ENCODE results near the gene MAD1L1. TPM values are rescaled to one million over a fixed set of nuclear protein-coding genes. Genes with fewer than 3 reads are reported as not detected.

Gene MAD1L1
- total RNA-seq, 2 experiments from 2014 or later = 157 to 160 TPM

GRCh38 chr7:2114926-2115759 lies 117.6 kb downstream of the MAD1L1 start:
- no peak overlapping the region for H3K4me3 Mint-ChIP-seq
- Histone ChIP-seq H3K9me3 (ENCODE audit: control insufficient read depth in 1 of 2, insufficient read depth in 1 of 2, low read length in 2 of 2) (no peaks in the 10 kb centered on the region), H3K4me1 (ENCODE audit: insufficient read depth, low read length) (peaks cover 28% of the 10 kb centered on the region), H3K27me3 (ENCODE audit: control insufficient read depth in 1 of 2, insufficient read depth in 2 of 2, low read length in 2 of 2) (no peaks in the 10 kb centered on the region), H3K27ac (ENCODE audit: low read depth in 1 of 2, low read length in 2 of 2) (no peak overlapping the region), H3K4me3 (ENCODE audit: low read length) (no peak overlapping the region), H3K36me3 (ENCODE audit: insufficient read depth, low read length) (peaks cover 4% of the 10 kb centered on the region)
- no peak overlapping the region for H3K27ac Mint-ChIP-seq
- H3K27me3 Mint-ChIP-seq = no peaks in the 10 kb centered on the region
- DNase-seq (no peak), ATAC-seq (ENCODE audit: poor library complexity) (no peak)
- no peak for TF ChIP-seq CTCF (IDR thresholded peaks at IDR 0.05)
- peaks cover 10% of the 10 kb centered on the region for H3K36me3 Mint-ChIP-seq (ENCODE audit: low read depth)
- ChIA-PET POLR2A (no interaction called here), CTCF (no interaction called here)
- no peaks in the 10 kb centered on the region for H3K9me3 Mint-ChIP-seq
- peaks cover 40% of the 10 kb centered on the region for H3K4me1 Mint-ChIP-seq (ENCODE audit: low read depth)
- intact Hi-C loops (cut with DNase I, micrococcal nuclease) = no loop called here

GRCh38 chr7:2114052-2114451 lies 118.7 kb downstream of the MAD1L1 start:
- no peaks in the 10 kb centered on the region for H3K9me3 Mint-ChIP-seq
- no peak for TF ChIP-seq CTCF (IDR thresholded peaks at IDR 0.05)
- intact Hi-C loops (cut with DNase I, micrococcal nuclease) = no loop called here
- Histone ChIP-seq H3K27ac (ENCODE audit: low read depth in 1 of 2, low read length in 2 of 2) (no peak overlapping the region), H3K36me3 (ENCODE audit: insufficient read depth, low read length) (peaks cover 4% of the 10 kb centered on the region), H3K4me1 (ENCODE audit: insufficient read depth, low read length) (peaks cover 21% of the 10 kb centered on the region), H3K9me3 (ENCODE audit: control insufficient read depth in 1 of 2, insufficient read depth in 1 of 2, low read length in 2 of 2) (no peaks in the 10 kb centered on the region), H3K27me3 (ENCODE audit: control insufficient read depth in 1 of 2, insufficient read depth in 2 of 2, low read length in 2 of 2) (no peaks in the 10 kb centered on the region), H3K4me3 (ENCODE audit: low read length) (no peak overlapping the region)
- ChIA-PET CTCF (no interaction called here), POLR2A (no interaction called here)
- peaks cover 34% of the 10 kb centered on the region for H3K4me1 Mint-ChIP-seq (ENCODE audit: low read depth)
- peaks cover 10% of the 10 kb centered on the region for H3K36me3 Mint-ChIP-seq (ENCODE audit: low read depth)
- DNase-seq (no peak), ATAC-seq (ENCODE audit: poor library complexity) (no peak)
- no peaks in the 10 kb centered on the region for H3K27me3 Mint-ChIP-seq
- no peak overlapping the region for H3K4me3 Mint-ChIP-seq
- H3K27ac Mint-ChIP-seq = no peak overlapping the region

GRCh38 chr7:2112261-2113198 lies 120.2 kb downstream of the MAD1L1 start:
- no peak overlapping the region for H3K27ac ChIP-seq (ENCODE audit: low read depth in 1 of 2, low read length in 2 of 2)
- H3K4me3 ChIP-seq (ENCODE audit: low read length) = no peak overlapping the region
- H3K27me3 ChIP-seq (ENCODE audit: control insufficient read depth in 1 of 2, insufficient read depth in 2 of 2, low read length in 2 of 2) = no peaks in the 10 kb centered on the region
- no peaks in the 10 kb centered on the region for H3K9me3 ChIP-seq (ENCODE audit: control insufficient read depth in 1 of 2, insufficient read depth in 1 of 2, low read length in 2 of 2)
- POLR2A ChIA-PET = interaction anchor here (0.6 kb wide), 1 partner anchor 943 kb away, joined by 3 read pairs; no protein-coding TSS in a partner anchor
- Mint-ChIP-seq H3K4me3 (peak overlapping the region; percentile 54), H3K36me3 (ENCODE audit: low read depth) (peaks cover 10% of the 10 kb centered on the region), H3K4me1 (ENCODE audit: low read depth) (peaks cover 31% of the 10 kb centered on the region), H3K27ac (peak overlapping the region; percentile 61), H3K27me3 (no peaks in the 10 kb centered on the region), H3K9me3 (no peaks in the 10 kb centered on the region)
- intact Hi-C loops (cut with DNase I, micrococcal nuclease) = no loop called here
- DNase-seq (no peak), ATAC-seq (ENCODE audit: poor library complexity) (peak; percentile 21)
- peaks cover 19% of the 10 kb centered on the region for H3K4me1 ChIP-seq (ENCODE audit: insufficient read depth, low read length)
- H3K36me3 ChIP-seq (ENCODE audit: insufficient read depth, low read length) = peaks cover 4% of the 10 kb centered on the region
- no peak for TF ChIP-seq CTCF (IDR thresholded peaks at IDR 0.05)
- CTCF ChIA-PET = no interaction called here
